Esophagus muscularis mucosa (tissue), 3 donors: ENCODE results near the gene MAGI2.

Source experiments
- POLR2AphosphoS5 ChIP-seq, 2 donors: sonication (generic); formaldehyde crosslinking; IDR thresholded peaks; one replicate each; pipeline ENCODE4 v1.6.1; 2017; ENCODE audit warnings: antibody characterized with exemption in 2 of 2
- TF ChIP-seq, protein P1 (sequence below), 3 experiments: fragments of 200-600 bp in 2 of 3; fragments of 450-650 bp in 1 of 3; sonication (generic) in 2 of 3; IDR thresholded peaks; one replicate each; pipeline ENCODE4 v1.5.1; 2017 to 2019; ENCODE audit warnings: antibody characterized with exemption in 3 of 3, mild to moderate bottlenecking in 2 of 3, moderate library complexity in 1 of 3

GRCh38 chr7:78022165-78022564 is 1431.3 kb downstream of the MAGI2 start:
- TF ChIP-seq, protein P1, sequence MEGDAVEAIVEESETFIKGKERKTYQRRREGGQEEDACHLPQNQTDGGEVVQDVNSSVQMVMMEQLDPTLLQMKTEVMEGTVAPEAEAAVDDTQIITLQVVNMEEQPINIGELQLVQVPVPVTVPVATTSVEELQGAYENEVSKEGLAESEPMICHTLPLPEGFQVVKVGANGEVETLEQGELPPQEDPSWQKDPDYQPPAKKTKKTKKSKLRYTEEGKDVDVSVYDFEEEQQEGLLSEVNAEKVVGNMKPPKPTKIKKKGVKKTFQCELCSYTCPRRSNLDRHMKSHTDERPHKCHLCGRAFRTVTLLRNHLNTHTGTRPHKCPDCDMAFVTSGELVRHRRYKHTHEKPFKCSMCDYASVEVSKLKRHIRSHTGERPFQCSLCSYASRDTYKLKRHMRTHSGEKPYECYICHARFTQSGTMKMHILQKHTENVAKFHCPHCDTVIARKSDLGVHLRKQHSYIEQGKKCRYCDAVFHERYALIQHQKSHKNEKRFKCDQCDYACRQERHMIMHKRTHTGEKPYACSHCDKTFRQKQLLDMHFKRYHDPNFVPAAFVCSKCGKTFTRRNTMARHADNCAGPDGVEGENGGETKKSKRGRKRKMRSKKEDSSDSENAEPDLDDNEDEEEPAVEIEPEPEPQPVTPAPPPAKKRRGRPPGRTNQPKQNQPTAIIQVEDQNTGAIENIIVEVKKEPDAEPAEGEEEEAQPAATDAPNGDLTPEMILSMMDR (IDR thresholded peaks at IDR 0.05), result no peak
- no peak for TF ChIP-seq POLR2AphosphoS5 (IDR thresholded peaks at IDR 0.05)
